Central memory CD8-positive, alpha-beta T cell (primary cell): Measurements from ENCODE around the gene TNRC18.

Experiments
- ATAC-seq: fragments of 150-1000 bp; cut with Tn5 transposase; replicated peaks from 2 replicates; pipeline ENCODE4 v1.10.0; 2022; ENCODE audit warnings: mild to moderate bottlenecking, moderate FRiP score, moderate number of reproducible peaks; ENCODE audit not compliant: poor library complexity, severe bottlenecking; ENCODE audit errors: extremely low read depth
- DNase-seq, 2 donors: peaks; one replicate each; pipeline ENCODE4 v3.0.0; 2021; ENCODE audit warnings: low spot score in 2 of 2
- H3K27ac Mint-ChIP-seq: one replicate; pipeline ENCODE4 v1.8.0; 2022; ENCODE audit warnings: low read depth, mild to moderate bottlenecking, moderate library complexity, mixed read lengths
- H3K27me3 Mint-ChIP-seq: one replicate; pipeline ENCODE4 v1.8.0; 2022; ENCODE audit warnings: mixed read lengths
- H3K36me3 Mint-ChIP-seq: one replicate; pipeline ENCODE4 v1.8.0; 2022; ENCODE audit warnings: mild to moderate bottlenecking, moderate library complexity, mixed read lengths; ENCODE audit not compliant: insufficient read depth
- H3K4me1 Mint-ChIP-seq: one replicate; pipeline ENCODE4 v1.8.0; 2022; ENCODE audit warnings: mixed read lengths
- H3K4me3 Mint-ChIP-seq: one replicate; pipeline ENCODE4 v1.8.0; 2022; ENCODE audit warnings: mild to moderate bottlenecking, moderate library complexity, mixed read lengths
- H3K9me3 Mint-ChIP-seq: one replicate; pipeline ENCODE4 v1.8.0; 2022; ENCODE audit warnings: mixed read lengths

Gene TNRC18

GRCh38 chr7:5350600-5351385 is 72.8 kb downstream of the TNRC18 start:
- H3K4me3 Mint-ChIP-seq: no peak overlapping the region
- H3K4me1 Mint-ChIP-seq: peaks cover 32% of the 10 kb centered on the region
- no peaks in the 10 kb centered on the region for H3K9me3 Mint-ChIP-seq
- H3K27me3 Mint-ChIP-seq: no peaks in the 10 kb centered on the region
- peaks cover 40% of the 10 kb centered on the region for H3K36me3 Mint-ChIP-seq
- H3K27ac Mint-ChIP-seq: no peak overlapping the region
- no peak for ATAC-seq
- DNase-seq: no peak

DNA sequence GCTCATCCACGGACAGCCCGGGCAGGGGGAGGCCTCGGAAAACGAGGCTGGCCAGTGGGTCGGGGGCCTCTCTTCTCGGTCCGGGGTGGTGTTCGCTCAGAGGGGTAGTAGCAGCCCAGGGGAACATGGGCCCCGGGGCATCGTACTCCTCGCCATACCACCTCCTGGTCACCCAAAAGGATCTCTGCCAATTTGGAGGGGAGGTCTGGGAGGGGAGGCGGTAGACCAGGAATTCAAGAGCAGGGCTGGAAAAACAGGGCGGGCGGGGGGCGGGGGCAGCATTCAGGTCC is 73.5 kb downstream of the TNRC18 start:
- peaks cover 30% of the 10 kb centered on the region for H3K4me1 Mint-ChIP-seq
- DNase-seq (no peak), ATAC-seq (no peak)
- no peaks in the 10 kb centered on the region for H3K9me3 Mint-ChIP-seq
- H3K36me3 Mint-ChIP-seq: peaks cover 36% of the 10 kb centered on the region
- no peak overlapping the region for H3K27ac Mint-ChIP-seq
- H3K4me3 Mint-ChIP-seq: no peak overlapping the region
- no peaks in the 10 kb centered on the region for H3K27me3 Mint-ChIP-seq

DNA sequence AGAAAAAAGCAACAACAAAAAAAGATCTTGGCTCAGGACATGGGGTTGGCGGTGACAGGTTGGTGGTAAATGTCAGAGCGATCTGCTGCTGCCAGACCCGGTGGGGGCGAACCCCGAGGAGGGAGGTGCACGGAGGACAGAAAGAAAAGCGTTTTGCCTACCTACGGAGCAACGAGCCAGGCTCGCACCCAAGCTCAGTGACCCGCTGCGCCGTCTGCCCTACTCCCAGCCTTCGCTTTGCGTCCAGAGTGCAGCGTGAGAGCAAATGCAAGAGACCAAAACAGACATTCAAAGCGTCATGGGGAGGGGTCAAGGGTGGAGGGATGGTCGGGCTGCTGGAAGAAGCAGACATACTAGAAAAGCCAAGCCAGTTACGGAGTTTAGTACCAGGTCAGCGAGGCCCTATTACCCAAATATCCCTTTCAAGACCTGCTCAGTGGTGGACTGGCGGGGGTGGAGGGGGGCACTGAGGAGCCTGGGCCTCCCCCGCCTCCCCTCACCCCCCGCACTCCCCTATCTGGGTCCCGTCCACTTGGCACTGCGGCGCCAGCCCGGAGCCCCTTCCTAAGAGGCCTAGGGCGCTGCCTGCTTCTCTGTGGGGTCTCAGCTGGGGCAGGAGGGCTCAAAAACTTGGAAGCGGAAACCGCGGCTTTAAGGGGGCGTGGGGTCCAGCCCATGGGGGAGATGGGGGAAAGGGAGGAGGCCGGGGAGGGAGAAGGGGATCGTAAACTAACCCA is 74.0 kb downstream of the TNRC18 start:
- no peaks in the 10 kb centered on the region for H3K27me3 Mint-ChIP-seq
- peaks cover 33% of the 10 kb centered on the region for H3K36me3 Mint-ChIP-seq
- H3K4me3 Mint-ChIP-seq: no peak overlapping the region
- no peak overlapping the region for H3K27ac Mint-ChIP-seq
- H3K9me3 Mint-ChIP-seq: no peaks in the 10 kb centered on the region
- ATAC-seq (no peak), DNase-seq (no peak)
- peaks cover 25% of the 10 kb centered on the region for H3K4me1 Mint-ChIP-seq

- DNase-seq (no peak), ATAC-seq (no peak)
- no peak overlapping the region for H3K27ac Mint-ChIP-seq
- peaks cover 34% of the 10 kb centered on the region for H3K36me3 Mint-ChIP-seq
- no peaks in the 10 kb centered on the region for H3K27me3 Mint-ChIP-seq
- H3K4me3 Mint-ChIP-seq: no peak overlapping the region
- peaks cover 3% of the 10 kb centered on the region for H3K9me3 Mint-ChIP-seq
- peaks cover 19% of the 10 kb centered on the region for H3K4me1 Mint-ChIP-seq
Measured at GRCh38 chr7:5349005-5349380, 74.6 kb downstream of the TNRC18 start.

DNA sequence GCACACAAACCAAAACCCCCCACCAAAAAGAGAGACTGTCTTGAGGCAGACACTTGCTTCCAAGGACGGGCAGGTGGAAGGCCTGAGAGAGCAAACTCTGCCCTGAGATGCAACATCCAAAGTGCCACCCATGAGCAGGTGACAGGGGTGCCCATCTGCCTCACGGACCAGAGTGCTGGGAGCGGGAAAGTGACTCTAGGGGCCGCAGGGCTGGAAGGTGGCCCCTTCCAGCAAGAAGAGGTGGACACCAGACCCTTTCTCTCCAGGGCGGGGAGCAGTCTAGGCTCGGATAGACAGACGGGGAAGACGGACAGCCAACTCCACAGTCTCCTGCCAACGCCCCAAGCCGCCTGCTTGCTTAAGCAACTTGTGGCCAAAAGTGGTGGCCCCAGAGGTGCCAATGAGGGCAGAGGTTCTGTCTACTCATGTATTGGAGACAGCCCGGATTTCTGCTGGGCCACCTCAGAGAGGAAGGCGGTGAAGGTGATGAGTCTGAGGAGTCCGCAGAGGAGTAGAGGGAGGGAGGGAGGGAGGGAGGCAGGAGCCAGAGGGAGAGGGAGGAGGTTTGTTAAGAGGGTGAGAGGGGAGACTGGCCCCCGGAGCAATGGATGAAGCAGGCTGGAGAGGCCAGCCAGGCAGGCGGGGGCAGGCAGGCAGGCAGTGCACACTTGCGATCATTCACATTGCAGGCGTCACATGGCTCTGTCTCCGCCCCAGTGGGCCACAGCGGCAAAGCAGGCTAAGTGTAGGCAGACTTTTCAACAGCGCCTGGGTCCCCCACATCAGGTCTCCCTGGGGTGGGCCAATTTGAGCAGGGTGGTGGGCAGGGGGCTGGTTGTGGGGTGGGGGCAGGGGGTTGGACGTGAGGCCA is 75.3 kb downstream of the TNRC18 start:
- H3K27ac Mint-ChIP-seq: no peak overlapping the region
- H3K4me3 Mint-ChIP-seq: no peak overlapping the region
- no peak for ATAC-seq
- peaks cover 9% of the 10 kb centered on the region for H3K9me3 Mint-ChIP-seq
- H3K36me3 Mint-ChIP-seq: peaks cover 31% of the 10 kb centered on the region
- DNase-seq: no peak
- no peaks in the 10 kb centered on the region for H3K27me3 Mint-ChIP-seq
- H3K4me1 Mint-ChIP-seq: peaks cover 13% of the 10 kb centered on the region

GRCh38 chr7:5345671-5346070 is 78.0 kb downstream of the TNRC18 start:
- H3K4me3 Mint-ChIP-seq: no peak overlapping the region
- H3K4me1 Mint-ChIP-seq: peaks cover 6% of the 10 kb centered on the region
- ATAC-seq: no peak
- no peak for DNase-seq
- peaks cover 28% of the 10 kb centered on the region for H3K36me3 Mint-ChIP-seq
- H3K9me3 Mint-ChIP-seq: peaks cover 9% of the 10 kb centered on the region
- H3K27me3 Mint-ChIP-seq: no peaks in the 10 kb centered on the region
- no peak overlapping the region for H3K27ac Mint-ChIP-seq

- Mint-ChIP-seq H3K9me3 (peaks cover 9% of the 10 kb centered on the region), H3K4me3 (no peak overlapping the region), H3K36me3 (peaks cover 28% of the 10 kb centered on the region), H3K27ac (no peak overlapping the region), H3K27me3 (no peaks in the 10 kb centered on the region), H3K4me1 (peaks cover 7% of the 10 kb centered on the region)
- no peak for DNase-seq
- no peak for ATAC-seq
Measured at GRCh38 chr7:5345171-5345570, 78.5 kb downstream of the TNRC18 start.

GRCh38 chr7:5344342-5344741 is 79.3 kb downstream of the TNRC18 start:
- Mint-ChIP-seq H3K27me3 (no peaks in the 10 kb centered on the region), H3K4me3 (no peak overlapping the region), H3K36me3 (peaks cover 33% of the 10 kb centered on the region), H3K4me1 (peaks cover 11% of the 10 kb centered on the region), H3K9me3 (peaks cover 9% of the 10 kb centered on the region), H3K27ac (no peak overlapping the region)
- ATAC-seq: no peak
- no peak for DNase-seq

DNA sequence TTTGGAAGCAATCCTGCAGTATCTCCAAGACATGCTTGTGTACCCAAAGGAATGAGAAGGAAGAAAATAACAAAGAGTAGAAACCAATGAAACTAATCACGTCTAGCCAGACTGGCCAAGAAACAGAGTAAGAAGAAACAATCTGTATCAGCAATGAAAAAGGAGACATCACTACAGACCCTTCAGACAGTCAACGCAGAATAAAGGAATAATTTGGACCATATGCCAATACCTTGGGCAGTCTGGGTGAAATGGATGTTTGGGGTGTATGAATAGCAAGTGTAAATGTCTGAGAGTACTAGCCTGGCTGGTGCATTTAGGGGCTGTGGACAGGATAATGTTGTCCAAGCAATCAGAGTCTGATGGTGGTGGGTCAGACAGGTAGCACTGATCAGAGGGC is 79.8 kb downstream of the TNRC18 start:
- ATAC-seq (no peak), DNase-seq (no peak)
- Mint-ChIP-seq H3K27me3 (no peaks in the 10 kb centered on the region), H3K36me3 (peaks cover 34% of the 10 kb centered on the region), H3K4me1 (peaks cover 11% of the 10 kb centered on the region), H3K4me3 (no peak overlapping the region), H3K27ac (no peak overlapping the region), H3K9me3 (peaks cover 9% of the 10 kb centered on the region)

DNA sequence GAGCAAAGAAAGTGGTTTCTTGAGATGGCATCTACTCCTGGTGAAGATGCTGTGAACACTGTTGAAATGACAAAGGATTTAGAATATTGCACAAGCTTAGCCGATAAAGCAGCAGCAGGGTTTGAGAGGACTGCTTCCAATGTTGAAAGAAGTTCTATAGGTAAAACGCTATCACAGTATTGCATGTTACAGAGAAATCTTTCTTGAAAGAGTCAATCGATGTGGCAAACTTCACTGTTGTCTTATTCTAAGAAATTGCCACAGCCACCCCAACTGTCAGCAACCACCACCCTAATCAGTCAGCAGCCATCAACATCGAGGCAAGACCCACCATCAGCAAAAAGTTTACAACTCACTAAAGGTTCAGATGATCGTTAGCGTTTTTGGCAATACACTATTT is 81.0 kb downstream of the TNRC18 start:
- DNase-seq: no peak
- Mint-ChIP-seq H3K27ac (no peak overlapping the region), H3K9me3 (peaks cover 9% of the 10 kb centered on the region), H3K4me3 (no peak overlapping the region), H3K4me1 (peaks cover 5% of the 10 kb centered on the region), H3K27me3 (no peaks in the 10 kb centered on the region), H3K36me3 (peaks cover 36% of the 10 kb centered on the region)
- ATAC-seq: no peak

DNA sequence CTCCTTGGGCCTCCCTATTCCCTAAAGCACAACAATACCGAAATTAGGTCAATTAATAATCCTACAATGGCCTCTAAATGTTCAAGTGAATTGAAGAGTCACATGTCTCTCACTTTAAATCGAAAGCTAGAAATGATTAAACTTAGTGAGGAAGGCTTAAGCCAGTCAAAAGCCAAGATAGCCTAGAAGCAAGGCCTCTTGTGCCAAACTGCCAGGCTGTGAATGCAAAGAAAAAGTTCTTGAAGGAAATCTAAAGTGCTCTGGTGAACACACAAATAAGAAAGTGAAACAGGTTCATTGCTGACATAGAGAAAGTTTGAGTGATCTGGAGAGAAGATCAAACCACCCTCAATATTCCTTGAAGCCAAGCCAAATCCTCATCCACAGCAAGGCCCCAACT is 83.7 kb downstream of the TNRC18 start:
- DNase-seq (no peak), ATAC-seq (no peak)
- Mint-ChIP-seq H3K27ac (peak overlapping the region; percentile 51), H3K27me3 (no peaks in the 10 kb centered on the region), H3K9me3 (peaks cover 19% of the 10 kb centered on the region), H3K4me1 (peaks cover 5% of the 10 kb centered on the region), H3K4me3 (no peak overlapping the region), H3K36me3 (peaks cover 40% of the 10 kb centered on the region)

DNA sequence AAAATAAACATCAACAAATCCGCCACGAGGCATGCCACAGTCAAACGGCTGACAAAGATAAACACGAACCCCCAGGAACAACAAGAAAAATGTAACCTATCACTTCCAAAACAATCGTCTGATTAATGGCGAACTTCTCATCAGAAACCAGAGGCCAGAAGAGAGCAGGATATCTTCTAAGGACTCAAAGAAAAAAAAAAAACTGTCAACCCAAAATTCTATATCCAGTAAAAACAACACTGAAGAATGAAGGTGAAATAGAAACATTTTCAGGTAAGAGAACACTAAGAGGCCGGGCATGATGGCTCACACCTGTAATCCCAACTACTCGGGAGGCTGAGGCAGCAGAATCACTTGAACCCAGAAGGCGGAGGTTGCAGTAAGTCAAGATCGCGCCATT is 86.6 kb downstream of the TNRC18 start:
- H3K27ac Mint-ChIP-seq: no peak overlapping the region
- H3K9me3 Mint-ChIP-seq: peaks cover 10% of the 10 kb centered on the region
- peaks cover 38% of the 10 kb centered on the region for H3K36me3 Mint-ChIP-seq
- H3K27me3 Mint-ChIP-seq: no peaks in the 10 kb centered on the region
- peaks cover 14% of the 10 kb centered on the region for H3K4me1 Mint-ChIP-seq
- no peak overlapping the region for H3K4me3 Mint-ChIP-seq
- ATAC-seq (no peak), DNase-seq (no peak)
